ENCODE data around the gene PPFIBP1. TPM values are rescaled to one million over a fixed set of nuclear protein-coding genes. Genes with fewer than 3 reads are reported as not detected.

PPFIBP1 gene
- total and polyA plus RNA-seq, 2 experiments from 2014 or later: 23.9 to 38.6 TPM

GRCh38 chr12:27534765-27535161 lies 10.8 kb downstream of the PPFIBP1 start:
- DNase-seq (ENCODE audit: low spot score): no peak
- peaks cover 94% of the 10 kb centered on the region for H3K79me2 ChIP-seq
- TF ChIP-seq EZH2 (IDR thresholded peaks at IDR 0.05; ENCODE audit: borderline replicate concordance): no peak
- no peak for TF ChIP-seq CTCF (IDR thresholded peaks at IDR 0.05; ENCODE audit: poor library complexity)
- TF ChIP-seq EZH2phosphoT487 (IDR thresholded peaks at IDR 0.05; ENCODE audit: low read depth, severe bottlenecking, unreplicated experiment): no peak
- no peaks in the 10 kb centered on the region for H3K27me3 ChIP-seq
- H3K4me3 ChIP-seq: no peak overlapping the region
- H3K36me3 ChIP-seq (replicated peaks; ENCODE audit: insufficient read depth, low read depth): no peaks in the 10 kb centered on the region
- no peak overlapping the region for H3K27ac ChIP-seq
- H3K9me2 ChIP-seq (replicated peaks; ENCODE audit: insufficient read depth): no peaks in the 10 kb centered on the region
- 96% methylated on average over 1 of the region's 1 CpG for WGBS (ENCODE audit: low lambda C conversion rate, missing lambda C conversion rate)
- H4K20me1 ChIP-seq (ENCODE audit: insufficient read depth, poor library complexity, severe bottlenecking): peaks cover 6% of the 10 kb centered on the region
- no peak overlapping the region for H2AFZ ChIP-seq
- no peak overlapping the region for H3K4me2 ChIP-seq
- H3K9me3 ChIP-seq (ENCODE audit: low read depth): no peaks in the 10 kb centered on the region
- peaks cover 13% of the 10 kb centered on the region for H3K4me1 ChIP-seq (ENCODE audit: insufficient read depth)

DNA sequence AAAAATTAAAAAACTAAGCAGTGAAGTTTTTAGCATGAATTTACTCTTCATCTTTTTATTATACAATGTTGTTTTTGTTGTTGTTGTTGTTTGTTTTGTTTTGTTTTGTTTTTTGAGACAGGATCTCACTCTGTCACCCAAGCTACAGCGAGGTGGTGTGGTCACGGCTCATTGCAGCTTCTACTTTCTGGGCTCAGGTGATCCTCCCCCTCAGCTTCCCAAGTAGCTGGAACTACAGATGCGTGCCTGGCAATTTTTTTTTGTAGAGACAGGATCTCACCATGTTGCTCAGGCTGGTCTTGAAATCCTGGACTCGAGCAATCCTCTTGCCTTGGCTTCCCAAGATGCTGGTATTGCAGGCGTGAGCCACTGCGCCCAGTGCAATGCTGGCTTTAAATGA lies 11.3 kb downstream of the PPFIBP1 start:
- WGBS (ENCODE audit: low lambda C conversion rate, missing lambda C conversion rate): 96% methylated on average over 6 of the region's 6 CpGs
- Histone ChIP-seq H2AFZ (no peak overlapping the region), H3K9me3 (ENCODE audit: low read depth) (no peaks in the 10 kb centered on the region), H3K27me3 (no peaks in the 10 kb centered on the region), H3K36me3 (replicated peaks; ENCODE audit: insufficient read depth, low read depth) (no peaks in the 10 kb centered on the region), H3K4me1 (ENCODE audit: insufficient read depth) (peaks cover 13% of the 10 kb centered on the region), H4K20me1 (ENCODE audit: insufficient read depth, poor library complexity, severe bottlenecking) (peaks cover 6% of the 10 kb centered on the region), H3K27ac (no peak overlapping the region), H3K79me2 (peaks cover 95% of the 10 kb centered on the region), H3K4me2 (no peak overlapping the region), H3K9me2 (replicated peaks; ENCODE audit: insufficient read depth) (no peaks in the 10 kb centered on the region), H3K4me3 (no peak overlapping the region)
- TF ChIP-seq EZH2 (IDR thresholded peaks at IDR 0.05; ENCODE audit: borderline replicate concordance): no peak
- TF ChIP-seq CTCF (IDR thresholded peaks at IDR 0.05; ENCODE audit: poor library complexity): no peak
- no peak for TF ChIP-seq EZH2phosphoT487 (IDR thresholded peaks at IDR 0.05; ENCODE audit: low read depth, severe bottlenecking, unreplicated experiment)
- DNase-seq (ENCODE audit: low spot score): no peak

- no peak overlapping the region for H3K4me2 ChIP-seq
- no peak overlapping the region for H3K27ac ChIP-seq
- no peak overlapping the region for H3K4me3 ChIP-seq
- H2AFZ ChIP-seq: no peak overlapping the region
- H4K20me1 ChIP-seq (ENCODE audit: insufficient read depth, poor library complexity, severe bottlenecking): peaks cover 2% of the 10 kb centered on the region
- no peaks in the 10 kb centered on the region for H3K36me3 ChIP-seq (replicated peaks; ENCODE audit: insufficient read depth, low read depth)
- H3K9me2 ChIP-seq (replicated peaks; ENCODE audit: insufficient read depth): no peaks in the 10 kb centered on the region
- DNase-seq (ENCODE audit: low spot score): no peak
- no peaks in the 10 kb centered on the region for H3K27me3 ChIP-seq
- peaks cover 13% of the 10 kb centered on the region for H3K4me1 ChIP-seq (ENCODE audit: insufficient read depth)
- H3K79me2 ChIP-seq: peaks cover 88% of the 10 kb centered on the region
- TF ChIP-seq CTCF (IDR thresholded peaks at IDR 0.05; ENCODE audit: poor library complexity) (no peak), EZH2 (IDR thresholded peaks at IDR 0.05; ENCODE audit: borderline replicate concordance) (no peak), EZH2phosphoT487 (IDR thresholded peaks at IDR 0.05; ENCODE audit: low read depth, severe bottlenecking, unreplicated experiment) (no peak)
- WGBS (ENCODE audit: low lambda C conversion rate, missing lambda C conversion rate): 88% methylated on average over 8 of the region's 8 CpGs
- H3K9me3 ChIP-seq (ENCODE audit: low read depth): no peaks in the 10 kb centered on the region
Observed at GRCh38 chr12:27537855-27538675, 14.1 kb downstream of the PPFIBP1 start.

All from hepatocyte (in vitro differentiated cells).